Measurements from ENCODE around the gene PFKFB4.
"Not testable (repeated sequence)": the region's sequence is repeated elsewhere in the genome, so short reads cannot be mapped to it uniquely, and the experiment has no call there.

PFKFB4 gene

GRCh38 chr3:48560648-48561018 is 4.0 kb upstream of the PFKFB4 start:
- DNase-seq (ENCODE audit: low read depth in 2 of 2) = no peak

DNA sequence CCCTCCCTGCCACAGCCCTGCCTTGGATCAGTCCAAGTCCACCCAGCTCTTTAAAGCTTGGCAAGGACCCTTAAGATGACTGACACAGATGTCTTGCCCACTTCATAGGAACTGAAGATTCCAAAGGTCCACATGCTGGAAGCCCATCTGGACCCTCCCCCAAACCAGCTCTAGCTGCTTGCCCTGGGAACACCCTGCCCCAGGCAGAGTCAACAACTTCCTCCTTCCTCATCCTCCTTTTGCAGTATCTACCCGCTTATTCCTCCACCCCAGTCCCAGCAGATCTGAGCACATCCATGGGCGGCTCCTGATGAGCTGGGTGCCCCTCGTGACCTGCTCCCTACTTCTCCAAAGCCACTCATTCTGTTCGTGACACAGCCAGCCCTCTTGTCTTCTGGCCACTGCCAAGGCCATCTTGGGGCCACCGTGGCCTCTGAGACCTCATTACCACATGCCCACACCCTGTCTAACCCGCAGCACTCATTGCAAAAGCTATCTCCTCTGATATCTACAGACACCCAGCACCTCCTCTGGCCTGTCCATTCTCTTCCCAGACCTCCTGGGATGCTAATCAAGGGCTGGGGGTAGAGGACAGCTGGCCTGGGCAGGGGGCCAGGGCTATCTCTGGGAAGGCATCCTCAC is 2.0 kb upstream of the PFKFB4 start:
- DNase-seq (ENCODE audit: low read depth in 2 of 2) = no peak

- DNase-seq (ENCODE audit: low read depth in 2 of 2) = no peak
Observed at GRCh38 chr3:48555949-48556795, 431 bp downstream of the PFKFB4 start.

GRCh38 chr3:48555231-48555948 is 1.2 kb downstream of the PFKFB4 start:
- no peak for DNase-seq (ENCODE audit: low read depth in 2 of 2)

- no peak for DNase-seq (ENCODE audit: low read depth in 2 of 2)
Observed at GRCh38 chr3:48553886-48554845, 2.4 kb downstream of the PFKFB4 start.

DNA sequence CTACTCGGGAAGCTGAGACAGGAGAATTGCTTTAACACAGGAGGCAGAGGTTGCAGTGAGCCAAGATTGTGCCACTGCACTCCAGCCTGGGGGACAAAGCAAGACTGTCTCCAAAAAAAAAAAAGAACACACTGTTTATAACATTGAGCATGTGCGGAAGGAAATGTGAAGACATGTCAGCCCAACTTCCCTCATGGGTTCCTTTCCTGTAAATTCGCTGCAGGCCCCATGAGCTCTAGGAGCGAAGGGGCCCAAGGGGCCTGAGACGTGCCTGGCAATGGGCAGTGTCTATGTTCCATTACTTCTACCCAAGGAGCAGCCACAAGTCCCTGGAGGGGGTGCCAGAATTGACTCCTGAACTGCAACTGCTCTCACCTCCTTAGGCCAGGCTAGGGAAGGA is 3.2 kb downstream of the PFKFB4 start:
- no peak for DNase-seq (ENCODE audit: low read depth in 2 of 2)

GRCh38 chr3:48552111-48552951 is 4.3 kb downstream of the PFKFB4 start:
- DNase-seq (ENCODE audit: low read depth in 2 of 2) = no peak

DNA sequence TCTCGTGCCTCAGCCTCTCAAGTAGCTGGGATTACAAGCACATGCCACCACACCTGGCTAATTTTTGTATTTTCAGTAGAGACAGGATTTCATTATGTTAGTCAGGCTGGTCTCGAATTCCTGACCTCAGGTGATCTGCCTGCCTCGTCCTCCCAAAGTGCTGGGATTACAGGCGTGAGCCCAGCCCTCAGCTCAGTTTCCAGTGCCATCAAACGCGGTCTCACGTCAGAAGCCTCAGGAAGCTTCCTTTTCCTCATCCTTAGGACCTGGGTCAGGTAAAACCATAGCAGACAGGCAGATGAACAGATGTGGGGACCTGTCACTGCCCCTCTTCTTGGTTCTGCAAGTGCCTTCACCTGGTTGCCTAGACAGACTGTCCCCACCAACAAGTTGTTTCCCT is 5.0 kb downstream of the PFKFB4 start:
- DNase-seq (ENCODE audit: low read depth in 2 of 2) = not testable (repeated sequence)

DNA sequence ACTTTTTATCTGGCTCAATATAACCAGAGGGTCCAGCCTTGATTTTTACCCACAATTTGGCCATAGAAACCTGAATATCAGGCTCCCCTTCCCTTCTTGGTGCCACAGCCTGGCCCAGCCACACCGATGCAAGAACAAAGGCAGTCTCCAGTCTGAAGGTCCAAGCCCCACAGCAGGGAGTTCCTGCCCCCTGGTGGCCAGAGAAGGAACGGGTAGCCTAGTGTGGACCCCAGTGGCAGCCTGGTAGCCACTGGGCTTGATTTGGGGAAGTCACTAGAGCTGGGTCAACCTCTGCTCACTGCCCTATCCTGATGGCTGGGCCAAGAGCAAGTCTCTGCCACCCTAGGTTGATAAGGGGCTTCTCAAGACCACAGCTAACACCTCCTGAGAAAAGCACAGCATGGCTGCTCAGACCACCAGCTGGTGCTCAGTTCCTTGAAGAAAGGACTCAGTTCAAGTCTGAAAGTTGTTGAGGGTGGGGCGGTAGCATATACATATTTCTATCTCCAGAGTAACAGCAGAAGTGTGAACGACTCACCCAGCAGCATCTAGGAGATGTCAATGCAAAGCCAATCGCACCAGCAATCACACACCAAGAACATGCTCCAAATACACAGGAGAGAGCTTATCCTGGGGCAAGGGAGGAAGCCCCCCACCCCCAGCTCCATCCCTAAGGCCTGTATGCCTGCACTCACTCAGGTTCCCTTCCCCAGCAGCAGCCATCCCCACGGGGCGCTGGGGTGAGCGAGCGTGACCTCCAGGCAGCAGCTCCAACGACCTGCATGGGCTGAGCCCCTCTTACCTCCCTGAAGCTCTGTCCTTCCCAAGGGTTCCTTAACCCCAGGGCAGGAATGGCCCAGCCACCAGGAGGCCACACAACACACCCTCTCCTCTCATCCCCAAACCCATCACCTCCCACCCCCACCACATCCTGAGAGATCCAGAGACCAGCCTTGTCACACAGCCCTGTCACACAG is 7.6 kb downstream of the PFKFB4 start:
- peak in 1 of 2 experiments; percentile 19 for DNase-seq (ENCODE audit: low read depth in 2 of 2)

- no peak for DNase-seq (ENCODE audit: low read depth in 2 of 2)
Observed at GRCh38 chr3:48548126-48548525, 8.5 kb downstream of the PFKFB4 start.

GRCh38 chr3:48546203-48546829 is 10.3 kb downstream of the PFKFB4 start:
- DNase-seq (ENCODE audit: low read depth in 2 of 2) = no peak

- DNase-seq (ENCODE audit: low read depth in 2 of 2) = no peak
Observed at GRCh38 chr3:48544141-48544540, 12.5 kb downstream of the PFKFB4 start.

DNA sequence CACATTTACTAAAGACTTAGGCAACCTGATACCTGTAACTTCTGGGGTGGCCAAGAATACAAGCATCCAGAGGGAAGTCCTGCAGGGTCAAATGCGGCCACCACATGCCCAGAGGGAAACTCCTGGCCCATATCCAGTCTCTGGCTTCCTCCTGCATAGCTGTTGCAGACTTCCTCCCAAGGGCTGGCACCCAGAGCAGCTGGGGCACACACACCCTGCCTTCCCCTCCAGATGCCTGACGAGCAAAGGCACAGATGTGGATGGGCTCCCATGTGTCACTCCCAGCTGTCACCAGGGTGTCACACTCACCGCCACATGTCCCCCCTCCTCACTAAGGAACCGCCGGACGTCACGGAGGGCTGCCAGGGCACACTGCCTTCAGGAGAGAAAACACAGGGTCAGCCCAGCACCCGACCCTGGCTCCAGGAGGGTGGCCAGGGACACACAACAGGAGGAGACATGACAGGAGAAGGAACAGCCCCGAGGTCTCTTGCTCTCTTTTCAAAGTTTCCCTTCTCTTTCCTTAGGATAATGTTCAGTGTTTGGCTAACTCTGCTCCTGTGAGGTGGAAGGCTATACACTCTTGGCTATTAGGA is 13.2 kb downstream of the PFKFB4 start:
- no peak for DNase-seq (ENCODE audit: low read depth in 2 of 2)

DNA sequence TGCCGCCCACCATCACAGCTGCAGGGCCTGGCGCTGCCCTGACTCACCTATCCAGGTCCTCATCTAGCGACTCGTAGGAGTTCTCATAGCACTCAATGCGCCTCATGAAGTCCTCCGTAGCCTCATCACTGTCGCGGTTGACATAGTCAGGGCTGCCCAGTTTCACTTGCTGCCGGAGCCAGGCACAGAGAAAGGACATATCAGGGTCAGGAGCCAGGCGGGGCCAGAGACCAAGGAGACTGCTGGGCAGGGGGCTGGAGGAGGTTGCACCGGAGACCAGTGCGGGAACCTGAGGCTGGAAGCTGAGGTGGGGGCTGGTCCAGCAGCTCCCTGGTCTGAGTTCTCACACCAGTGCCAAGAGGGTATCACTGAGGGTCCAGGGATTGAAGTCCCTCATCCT is 18.2 kb downstream of the PFKFB4 start:
- no peak for DNase-seq (ENCODE audit: low read depth in 2 of 2)

DNA sequence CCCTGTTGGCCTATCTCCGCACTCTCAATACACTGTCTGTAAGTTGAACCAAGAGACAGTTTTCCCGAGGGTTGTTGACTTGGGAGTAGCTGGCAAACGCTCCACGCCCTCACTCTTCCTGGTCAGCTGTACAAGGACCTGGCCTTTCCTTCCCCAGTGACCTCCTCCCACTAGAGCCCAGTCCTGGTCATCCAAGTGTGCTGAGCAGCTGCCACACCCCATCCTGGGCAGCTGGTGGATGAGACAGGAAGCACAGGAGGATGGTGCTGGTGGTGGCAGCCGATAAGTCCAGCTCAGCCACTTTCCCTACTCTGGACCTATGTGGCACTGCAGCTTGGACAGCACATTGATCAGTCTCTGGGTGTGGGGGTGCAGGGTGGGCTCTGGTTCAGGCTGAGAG is 19.8 kb downstream of the PFKFB4 start:
- no peak for DNase-seq (ENCODE audit: low read depth in 2 of 2)

GRCh38 chr3:48536116-48536515 is 20.5 kb downstream of the PFKFB4 start:
- DNase-seq (ENCODE audit: low read depth in 2 of 2) = no peak

DNA sequence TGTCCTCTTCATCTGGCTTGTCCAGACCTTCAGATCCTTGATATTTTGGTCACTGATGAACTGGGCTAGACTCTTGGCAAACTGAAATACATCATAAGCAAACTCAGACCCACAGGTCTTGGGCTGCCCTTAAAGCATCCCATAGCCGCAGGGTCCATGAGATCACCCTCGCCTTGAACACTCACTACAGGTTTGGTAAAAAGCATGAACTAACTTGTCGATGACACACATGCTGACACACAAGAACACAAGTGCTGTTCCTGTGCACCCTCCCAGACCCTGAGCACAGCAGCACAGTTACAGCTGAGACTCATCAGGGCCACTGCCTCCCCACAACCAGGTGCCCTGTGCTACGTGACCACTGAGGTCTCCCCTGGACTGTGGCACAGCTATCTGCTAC is 21.0 kb downstream of the PFKFB4 start:
- no peak for DNase-seq (ENCODE audit: low read depth in 2 of 2)

DNA sequence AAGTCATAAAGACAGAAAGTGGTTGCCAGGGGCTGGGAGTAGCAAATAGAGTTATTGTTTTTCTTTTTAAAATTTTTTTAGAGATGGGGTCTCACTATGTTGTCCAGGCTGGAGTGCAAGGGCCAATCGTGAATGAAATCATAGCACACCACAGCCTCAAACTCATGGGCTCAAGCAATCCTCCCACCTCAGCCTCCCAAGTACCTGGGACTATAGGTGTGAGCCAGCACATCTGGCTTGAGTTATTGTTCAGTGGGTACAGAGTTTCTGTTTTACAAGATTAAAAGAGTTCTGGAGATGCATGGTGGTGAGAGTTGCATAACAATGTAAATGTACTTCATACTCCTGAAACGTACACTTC is 23.6 kb downstream of the PFKFB4 start:
- no peak for DNase-seq (ENCODE audit: low read depth in 2 of 2)
